Measurements from ENCODE around the gene RNGTT.

DNA sequence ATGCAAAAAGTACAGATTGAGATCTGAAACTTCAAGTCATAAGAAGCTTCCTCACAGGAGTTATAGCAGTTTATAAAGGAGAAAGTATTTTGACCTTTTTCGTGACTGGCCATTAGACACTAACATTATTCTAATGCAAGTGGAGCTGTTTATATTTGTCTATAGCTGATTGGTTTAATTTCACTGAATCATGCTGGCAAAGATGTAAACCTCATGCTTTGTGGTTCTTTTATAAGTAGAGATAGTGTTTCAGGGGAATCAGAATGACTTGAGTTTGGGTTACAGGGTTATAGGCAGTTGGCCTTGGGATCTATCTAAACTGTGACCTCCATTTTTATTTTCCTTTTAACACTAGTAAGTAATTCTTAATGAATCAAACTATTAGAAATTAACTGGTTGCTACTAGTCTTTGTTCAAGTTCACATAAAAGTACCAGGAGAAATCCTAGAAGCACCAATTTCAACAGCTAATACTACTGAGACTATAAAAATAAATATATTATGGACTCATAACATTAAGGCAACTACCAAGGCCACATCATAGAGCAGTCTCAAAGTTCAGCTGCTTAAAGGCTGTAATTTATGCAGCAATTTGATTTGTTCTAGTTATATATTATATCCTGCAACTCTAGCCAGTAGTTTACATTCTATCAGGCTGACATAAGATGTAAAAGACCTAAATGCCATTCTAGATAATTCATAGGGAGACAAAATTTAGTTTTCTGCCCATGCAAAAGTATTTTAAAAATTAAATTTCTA is 94.0 kb downstream of the RNGTT start:
- TF ChIP-seq EZH2 (IDR thresholded peaks at IDR 0.05; ENCODE audit: insufficient read depth, poor library complexity, severe bottlenecking), result no peak
- no peak for TF ChIP-seq EZH2phosphoT487 (IDR thresholded peaks at IDR 0.05; ENCODE audit: insufficient read depth, low read depth)
